GM21367 (cell line): ENCODE data around the gene QRICH2.
"Not testable (repeated sequence)": the region's sequence is repeated elsewhere in the genome, so short reads cannot be mapped to it uniquely, and the experiment has no call there.

Experiments
- ATAC-seq: cut with Tn5 transposase; IDR thresholded peaks from one replicate; pipeline ENCODE4 v1.9.1; 2021; ENCODE audit not compliant: unreplicated experiment

QRICH2 gene

DNA sequence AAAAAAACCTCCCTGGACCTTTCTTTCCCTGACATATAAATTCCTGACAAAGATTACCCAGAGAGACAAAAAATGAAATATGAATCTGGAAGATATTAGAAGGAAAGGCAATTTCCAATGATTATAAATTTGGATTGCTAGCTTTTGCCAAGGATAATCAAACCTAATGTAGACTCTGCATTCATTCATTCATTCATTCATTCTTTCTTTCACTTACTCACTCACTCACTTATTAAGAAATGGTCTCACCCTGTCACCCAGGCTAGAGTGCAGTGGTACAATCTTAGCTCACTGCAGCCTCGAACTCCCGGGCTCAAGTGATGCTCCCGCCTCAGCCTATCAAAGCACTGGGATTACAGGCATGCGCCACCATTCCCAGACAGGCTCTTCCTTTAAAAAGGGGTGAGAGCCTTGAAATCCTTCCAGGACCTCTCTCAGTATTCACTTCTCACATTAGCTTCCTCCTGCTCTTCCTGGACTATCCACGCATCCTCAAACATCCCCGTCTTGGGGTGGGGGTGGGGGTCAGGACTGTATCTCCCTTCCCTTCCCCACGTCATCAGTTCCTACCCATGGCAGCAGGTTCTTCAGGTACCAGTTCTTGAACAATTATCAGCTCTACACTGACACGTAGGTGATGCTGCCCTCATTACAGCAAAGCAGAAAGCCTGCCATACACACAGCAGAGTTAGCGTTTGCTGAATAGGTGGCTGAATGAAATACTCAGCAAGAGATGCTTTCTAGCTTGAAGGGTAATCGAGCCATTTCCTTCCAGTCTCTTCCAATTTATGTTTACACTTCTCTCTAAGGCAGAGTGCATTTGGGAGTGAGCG, 25.8 kb upstream of the QRICH2 start:
- no peak for ATAC-seq

DNA sequence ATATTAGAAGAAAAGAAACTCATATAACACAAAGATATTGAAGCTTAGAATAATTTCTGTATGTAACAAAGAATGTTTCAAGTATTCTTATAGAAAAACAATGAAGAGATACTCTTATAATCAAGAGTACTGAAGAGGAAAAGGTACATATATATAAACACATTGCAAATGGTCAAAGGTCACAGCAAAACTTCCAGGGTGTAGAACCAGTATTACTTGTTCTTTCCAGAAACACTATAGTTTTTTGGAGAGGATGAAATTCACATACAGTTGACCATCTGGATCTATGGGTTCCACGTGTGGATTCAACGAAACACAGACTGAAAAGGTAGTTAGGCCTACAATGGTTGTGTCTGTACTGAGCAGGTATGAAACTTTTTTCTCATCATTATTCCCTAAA, 23.0 kb upstream of the QRICH2 start:
- no peak for ATAC-seq

DNA sequence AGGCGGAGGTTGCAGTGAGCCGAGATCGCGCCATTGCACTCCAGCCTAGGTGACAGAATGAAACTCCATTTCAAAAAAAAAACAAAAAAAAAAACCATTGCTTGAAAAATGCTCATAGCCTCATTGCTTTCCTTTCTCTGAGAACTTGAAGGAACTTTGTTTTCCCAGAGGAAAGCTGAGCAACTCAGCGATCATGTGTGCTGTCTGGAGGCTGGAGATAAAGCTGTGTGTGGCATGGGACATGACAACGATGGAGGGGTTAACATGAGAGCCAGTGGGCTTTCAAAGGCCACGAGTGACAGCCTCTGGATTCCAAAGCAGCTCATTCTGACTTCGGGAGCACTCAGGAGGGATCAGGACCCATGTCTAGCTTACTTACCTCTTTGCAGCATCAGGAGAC, 21.6 kb upstream of the QRICH2 start:
- no peak for ATAC-seq

DNA sequence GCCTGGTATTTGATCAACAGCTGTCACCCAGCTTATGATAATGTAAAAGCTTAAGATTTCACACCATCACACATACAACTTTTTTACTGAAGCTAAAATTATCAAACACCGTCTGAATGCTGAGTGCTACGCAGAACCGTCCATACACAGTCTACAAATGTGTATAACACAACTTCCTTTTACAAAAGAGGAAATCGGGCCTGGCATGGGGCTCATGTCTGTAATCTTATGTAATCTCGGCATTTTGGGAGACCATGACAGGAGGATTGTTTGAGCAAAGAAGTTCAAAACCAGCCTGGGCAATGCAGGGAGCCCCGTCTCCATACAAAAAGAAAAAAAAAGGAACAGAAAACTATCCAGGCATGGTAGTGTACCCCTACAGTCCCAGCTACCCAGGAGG, 19.6 kb upstream of the QRICH2 start:
- ATAC-seq = no peak

DNA sequence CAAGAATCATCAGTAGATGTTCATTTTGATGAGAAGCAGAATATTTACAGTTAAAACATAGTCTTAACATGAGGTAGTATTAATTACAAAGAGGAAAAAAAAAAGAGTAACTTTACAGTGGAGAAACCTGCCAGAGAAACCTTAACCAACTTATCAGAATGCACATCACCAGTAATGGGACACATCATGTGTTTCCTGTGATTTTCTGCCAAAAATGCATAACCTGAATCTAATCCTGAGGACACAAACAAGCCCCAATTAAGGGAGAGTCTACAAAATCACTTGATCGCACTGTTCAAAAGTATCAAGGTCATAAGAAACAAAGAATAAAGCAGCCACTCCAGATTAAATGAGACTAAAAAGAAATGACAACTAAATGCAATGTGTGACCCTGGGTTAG, 18.2 kb upstream of the QRICH2 start:
- ATAC-seq = no peak

DNA sequence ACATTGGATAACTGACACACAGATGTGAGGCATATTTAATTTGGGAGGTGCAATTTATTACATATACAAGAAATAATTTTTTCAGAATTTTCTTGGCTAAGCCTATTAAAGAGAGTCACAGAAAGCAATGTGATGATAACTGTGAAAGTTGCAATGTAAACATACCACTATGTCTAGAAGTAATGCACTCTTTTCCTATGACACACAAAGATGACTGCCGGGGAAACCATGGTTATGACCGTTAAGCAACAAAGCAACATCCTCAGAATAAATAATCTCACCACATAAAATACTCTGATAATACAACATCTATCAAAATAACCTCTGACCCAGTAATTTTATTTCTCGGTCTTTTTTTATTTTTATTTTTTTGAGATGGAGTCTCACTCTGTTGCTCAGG, 10.5 kb upstream of the QRICH2 start:
- ATAC-seq = no peak

DNA sequence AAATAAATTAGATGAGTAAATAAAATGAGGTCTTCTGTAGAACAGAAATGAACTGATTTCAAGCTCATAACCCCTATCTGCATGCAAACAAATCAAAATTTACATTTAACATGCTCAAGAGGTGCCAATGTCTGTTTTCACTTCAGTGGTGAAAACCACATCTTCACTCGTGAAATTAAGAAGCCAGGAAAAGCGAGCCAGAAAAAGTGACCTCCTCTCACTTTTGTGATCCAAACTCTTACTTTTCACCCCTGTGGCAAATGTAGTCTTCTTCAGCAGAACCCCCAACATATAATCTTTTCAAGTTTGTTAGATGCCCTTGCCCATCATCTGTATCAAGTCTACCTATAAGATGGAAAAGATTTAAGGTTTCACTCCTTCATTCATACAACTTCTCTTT, 9.5 kb upstream of the QRICH2 start:
- ATAC-seq = no peak

DNA sequence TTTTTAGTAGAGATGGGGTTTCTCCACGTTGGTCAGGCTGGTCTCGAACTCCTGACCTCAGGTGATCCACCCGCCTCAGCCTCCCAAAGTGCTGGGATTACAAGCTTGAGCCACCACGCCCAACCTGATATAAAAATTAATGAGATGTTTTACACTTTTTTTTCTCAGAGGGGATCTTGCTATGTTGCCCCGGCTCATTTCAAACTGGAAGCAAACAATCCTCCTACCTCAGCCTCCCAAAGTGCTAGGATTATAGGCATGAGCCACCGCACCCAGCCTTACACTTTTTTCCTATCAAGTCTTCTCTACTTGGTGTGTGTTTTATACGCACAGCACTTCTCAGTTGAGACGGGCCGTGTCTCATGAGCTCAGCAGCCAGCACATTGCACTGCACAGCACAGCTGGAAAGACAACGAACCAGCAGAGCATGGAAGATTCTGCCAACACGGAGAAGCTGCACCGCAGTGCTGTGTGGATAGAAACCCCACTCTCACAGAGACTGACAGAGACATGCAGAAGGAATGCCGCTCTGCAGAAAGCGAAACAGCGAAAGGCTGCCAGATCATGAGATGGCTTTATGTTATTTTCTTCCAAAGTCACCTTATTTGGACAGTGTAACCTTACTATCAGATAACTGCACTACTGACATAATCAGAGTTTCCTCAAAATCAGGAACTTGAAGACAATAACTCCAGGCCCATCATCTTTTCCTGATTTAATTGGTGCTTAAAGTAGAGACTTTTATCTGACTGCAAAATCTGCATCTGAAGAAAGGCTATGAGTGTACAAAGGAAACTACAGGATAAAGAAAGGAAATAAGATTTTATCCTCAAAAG, 6.5 kb upstream of the QRICH2 start:
- ATAC-seq = no peak

DNA sequence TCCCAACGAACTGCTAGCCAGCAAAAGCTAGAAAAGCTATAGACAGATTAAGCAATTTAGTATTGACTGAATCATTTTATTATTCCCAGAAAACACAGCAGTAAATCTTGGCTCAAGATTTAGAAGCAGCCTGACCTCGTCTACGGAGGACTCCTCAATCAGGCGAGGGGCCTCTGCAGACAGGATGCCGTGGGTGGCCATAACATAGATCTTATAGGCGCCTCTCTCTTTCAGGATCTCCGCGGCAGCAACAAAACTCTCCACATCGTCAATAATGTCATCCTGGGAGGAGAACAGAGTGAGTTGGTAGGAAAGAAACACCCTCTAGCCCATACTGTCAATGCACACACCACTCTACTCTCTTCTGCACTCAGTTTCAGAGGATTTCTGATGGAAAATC, 4.7 kb upstream of the QRICH2 start:
- ATAC-seq = no peak

DNA sequence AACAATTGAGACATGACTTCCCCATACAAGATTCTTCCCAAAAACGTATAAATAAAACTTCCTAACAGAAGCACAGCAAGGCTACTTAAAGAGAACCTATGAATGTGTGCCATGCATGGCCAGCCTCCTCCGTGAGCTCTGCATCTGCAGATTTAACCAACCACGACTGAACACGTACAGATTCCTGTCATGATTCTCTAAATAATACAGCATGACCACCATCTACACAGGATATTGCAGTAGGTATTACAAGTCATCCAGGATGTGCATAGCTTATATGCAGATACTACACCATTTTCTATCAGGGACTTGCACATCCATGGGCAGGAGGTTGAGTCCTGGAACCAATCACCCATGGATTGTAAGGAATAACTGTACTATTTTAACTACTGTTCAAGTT, 1.4 kb upstream of the QRICH2 start:
- ATAC-seq = no peak

DNA sequence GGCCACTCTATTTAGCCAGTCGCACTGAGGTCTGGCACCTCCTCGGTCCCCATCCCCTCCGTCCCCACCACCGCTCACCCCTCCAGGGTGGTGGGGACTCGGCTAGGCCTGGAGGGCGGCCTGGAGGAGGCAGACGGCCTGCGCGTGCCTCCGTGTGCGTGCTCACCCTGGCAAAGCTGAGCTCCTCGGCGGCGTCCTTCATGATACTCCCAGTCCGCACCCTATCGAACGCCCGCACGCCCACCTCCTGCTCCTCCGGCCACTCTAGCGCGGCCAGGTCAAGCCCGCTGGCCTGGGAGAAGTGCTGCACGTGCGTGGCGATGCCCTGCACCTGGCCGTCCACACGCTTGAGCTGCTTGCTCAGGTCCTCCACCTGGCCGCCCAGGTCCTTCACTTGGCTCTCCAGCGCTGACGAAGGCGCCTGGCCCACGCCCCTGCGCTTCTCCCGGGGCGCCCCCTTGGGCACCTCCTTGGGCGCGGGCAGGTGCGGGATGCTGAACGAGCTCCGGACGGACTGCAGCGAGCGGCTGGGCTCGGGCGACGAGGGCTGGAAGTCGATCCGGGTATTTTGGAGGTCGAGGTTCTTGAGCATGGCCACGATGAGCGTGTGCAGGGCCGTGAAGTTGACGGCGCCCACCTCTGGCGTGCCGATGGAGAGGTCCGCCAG, 644 bp downstream of the QRICH2 start:
- ATAC-seq = no peak

DNA sequence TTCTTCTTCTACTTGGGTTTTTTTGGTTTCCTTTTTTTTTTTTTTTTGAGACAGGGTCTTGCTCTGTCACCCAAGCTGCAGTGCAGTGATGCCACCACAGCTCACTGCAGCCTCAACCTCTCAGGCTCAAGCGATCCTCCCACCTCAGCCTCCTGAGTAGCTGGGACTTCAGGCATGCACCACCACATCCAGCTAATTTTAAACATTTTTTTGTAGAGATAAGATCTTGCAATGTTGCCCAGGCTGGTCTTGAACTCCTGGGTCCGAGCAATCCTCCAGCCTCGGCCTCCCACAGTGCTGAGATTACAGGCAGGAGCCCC, 3.0 kb downstream of the QRICH2 start:
- not testable (repeated sequence) for ATAC-seq

DNA sequence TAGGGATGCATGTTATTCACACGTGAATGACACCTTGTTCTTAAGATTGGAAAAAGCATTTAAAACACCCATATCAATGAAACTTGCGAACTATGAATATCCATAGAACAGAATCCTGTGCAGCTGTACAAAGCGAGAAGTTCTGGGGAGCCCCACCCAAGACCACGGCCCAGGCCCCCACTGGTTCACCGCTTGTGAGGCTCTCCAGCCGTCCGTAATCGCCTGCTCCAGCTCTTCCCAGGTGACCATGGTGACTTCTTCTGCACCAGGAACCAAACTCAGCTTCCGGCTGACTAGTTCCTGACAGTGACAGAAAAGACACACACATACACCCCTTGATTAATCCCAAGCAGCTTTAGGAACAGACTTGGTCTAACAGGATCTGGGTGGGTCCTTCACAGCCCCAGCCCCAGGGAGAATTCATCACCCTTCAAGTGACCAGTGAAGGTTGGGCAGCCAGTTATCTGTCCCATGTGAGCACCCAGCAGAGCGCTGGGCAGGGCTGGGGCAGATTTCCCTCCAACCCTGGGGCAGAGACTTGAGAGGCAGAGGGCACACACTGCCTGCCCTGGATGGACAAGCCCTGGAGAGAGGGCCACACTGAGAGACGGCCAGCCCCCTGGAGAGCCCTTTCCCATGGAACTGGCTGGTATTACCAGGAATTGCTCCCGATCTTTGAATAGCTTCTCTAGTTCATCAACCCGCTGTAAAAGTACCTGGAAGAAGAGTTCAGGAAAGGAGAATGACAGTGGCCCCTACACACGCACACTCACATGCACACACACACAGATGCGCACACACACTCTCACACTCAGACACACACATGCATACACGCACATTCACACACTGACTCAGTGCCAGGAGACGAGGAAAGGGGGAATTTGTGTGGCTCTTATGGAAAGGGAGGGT, 3.6 kb downstream of the QRICH2 start:
- no peak for ATAC-seq

DNA sequence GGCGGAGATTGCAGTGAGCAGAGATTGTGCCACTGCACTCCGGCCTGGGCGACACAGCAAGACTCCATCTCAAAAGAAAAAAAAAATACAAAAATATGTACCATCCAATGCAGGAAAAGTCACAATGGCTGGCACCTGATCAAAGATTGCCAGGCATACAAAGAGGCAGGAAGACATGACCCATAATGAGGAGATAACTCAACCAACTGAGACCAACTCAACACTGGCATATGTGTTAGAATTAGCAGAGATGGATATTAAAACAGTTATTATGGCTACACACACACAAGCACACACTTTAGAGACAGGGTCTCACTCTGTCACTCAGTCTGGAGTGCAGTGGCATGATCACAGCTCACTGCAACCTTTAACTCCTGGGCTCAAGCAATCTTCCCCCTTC, 10.6 kb downstream of the QRICH2 start:
- no peak for ATAC-seq

DNA sequence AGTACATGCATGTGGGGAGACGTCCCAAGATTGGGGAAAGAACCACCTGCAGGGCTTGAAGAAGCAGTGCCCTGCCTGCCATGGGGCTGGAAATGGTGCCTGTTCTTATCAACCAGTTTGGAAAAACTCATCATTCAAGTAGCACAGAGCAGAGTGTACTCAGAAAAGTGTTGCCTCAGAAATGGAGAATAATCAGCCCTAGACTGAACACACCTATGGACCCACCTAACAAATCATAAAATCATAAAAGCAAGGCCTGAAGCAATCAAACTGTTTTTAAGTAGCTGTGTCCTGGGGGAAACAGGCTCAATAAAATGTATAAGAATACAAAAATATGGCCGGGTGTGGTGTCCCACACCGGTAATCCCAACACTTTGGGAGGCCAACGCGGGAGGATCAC, 11.2 kb downstream of the QRICH2 start:
- ATAC-seq = no peak

DNA sequence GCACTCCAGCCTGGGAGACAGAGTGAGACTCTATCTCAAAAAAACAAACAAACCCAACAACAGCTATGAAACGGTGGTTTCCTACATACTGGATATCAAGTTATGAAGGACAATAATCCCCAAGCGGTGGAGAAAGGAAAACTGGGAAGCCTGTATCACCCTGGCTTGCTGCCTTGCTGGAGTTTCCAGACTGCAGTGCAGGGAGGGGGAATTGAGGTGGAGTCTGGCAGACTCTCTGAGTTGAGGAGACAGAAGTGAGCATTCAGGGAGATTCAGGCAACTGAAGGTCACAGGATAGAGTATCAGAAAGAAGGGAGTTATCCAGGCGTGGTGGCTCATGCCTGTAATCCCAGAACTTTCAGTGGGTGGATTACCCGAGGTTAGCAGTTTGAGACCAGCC, 11.9 kb downstream of the QRICH2 start:
- ATAC-seq = no peak

DNA sequence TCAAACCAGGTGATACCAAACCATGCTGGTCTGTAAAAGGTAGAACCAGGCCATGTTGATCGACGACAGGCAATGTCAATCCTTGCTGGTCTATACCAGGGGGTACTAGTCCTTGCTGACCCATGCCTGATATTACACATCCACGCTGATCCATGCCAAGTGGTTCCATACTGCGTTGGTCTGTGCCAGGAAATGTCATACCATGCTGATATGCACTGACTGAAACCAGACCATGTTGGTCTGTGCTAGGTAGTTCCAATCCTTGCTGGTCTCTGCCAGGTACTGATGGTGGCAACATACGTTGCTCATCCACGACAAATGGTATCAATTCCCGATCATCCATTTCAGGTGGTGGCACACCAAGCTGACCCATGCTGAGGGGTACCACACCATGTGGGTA, 15.0 kb downstream of the QRICH2 start:
- ATAC-seq = no peak

DNA sequence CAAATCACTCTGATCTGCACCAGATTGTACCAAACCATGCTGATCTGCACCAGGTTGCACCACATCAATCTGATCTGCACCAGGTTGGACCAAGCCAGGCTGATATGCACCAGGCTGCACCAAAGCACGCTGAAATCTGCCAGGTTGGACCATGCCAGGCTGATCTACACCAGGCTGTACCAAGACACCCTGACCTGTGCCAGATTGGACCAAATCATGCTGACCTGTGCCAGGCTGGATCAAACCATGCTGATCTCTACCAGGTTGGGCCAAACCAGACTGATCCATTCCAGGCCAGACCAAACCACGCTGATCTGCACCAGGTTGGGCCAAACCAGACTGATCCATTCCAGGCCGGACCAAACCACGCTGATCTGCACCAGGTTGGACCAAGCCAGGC, 15.5 kb downstream of the QRICH2 start:
- ATAC-seq = no peak

DNA sequence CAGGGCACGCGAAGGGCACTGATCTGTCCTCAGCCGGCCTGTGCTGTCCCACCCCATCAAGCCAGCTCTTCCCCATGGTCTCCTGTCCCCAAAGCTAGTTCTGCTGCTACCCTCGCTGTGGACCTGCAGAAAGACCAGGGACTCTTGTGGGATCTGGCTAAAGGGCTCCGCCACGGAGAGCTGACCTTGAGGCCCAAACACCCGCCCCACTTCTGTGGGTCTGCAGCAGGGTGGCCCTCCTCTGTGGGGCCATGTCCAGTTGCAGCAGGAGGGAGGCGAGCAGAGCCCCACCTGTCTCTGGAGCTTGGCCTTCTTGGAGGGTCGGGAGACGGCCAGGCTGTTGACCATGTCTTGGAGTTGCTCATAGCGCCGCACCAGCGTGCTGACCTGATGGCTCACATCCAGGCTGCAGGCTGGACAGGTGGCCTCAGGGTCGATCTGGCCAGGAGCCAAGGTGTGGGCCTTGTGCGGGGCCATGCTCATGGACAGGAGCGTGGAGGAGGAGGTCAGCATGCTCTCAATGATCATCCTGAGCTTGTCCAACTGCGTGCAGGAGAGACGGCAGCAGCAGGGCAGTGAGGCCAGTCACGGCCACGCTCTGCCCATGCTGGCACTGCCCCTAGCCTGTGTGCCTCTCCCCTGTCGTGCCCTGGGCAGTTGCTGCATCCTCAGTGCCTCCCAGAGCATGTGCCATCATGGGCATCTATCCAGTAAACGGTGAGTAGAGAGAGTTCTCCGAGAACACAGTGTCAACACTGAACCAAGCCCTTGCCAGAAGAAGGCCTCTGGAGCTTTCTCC, 26.3 kb downstream of the QRICH2 start:
- ATAC-seq = no peak

DNA sequence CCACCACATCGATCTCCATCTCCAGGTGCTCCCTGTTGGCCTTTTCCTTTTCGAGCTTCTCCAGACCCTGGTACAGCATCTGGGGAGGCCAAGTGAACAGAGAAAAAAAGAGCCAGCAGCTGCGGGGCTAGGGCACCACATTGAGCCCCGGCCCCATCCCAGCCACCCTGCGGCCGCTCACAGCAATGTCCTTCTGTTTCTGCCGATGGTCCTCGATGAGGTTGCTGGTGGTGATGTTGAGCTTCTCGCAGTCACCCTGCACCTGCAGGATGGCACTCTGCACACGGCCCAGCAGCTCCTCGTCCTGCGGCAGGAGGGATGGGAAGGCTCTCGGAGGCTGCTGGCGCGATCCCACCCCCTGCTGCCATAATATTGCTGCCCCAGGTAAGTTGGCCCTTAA, 27.4 kb downstream of the QRICH2 start:
- ATAC-seq = no peak
